ENCODE data around the gene ZBP1.

The ZBP1 gene

GRCh38 chr20:57596358-57596757 is 23.9 kb downstream of the ZBP1 start:
- DNase-seq: no peak

GRCh38 chr20:57595041-57596030 is 24.9 kb downstream of the ZBP1 start:
- no peak for DNase-seq

- DNase-seq: no peak
These were observed 25.9 kb downstream of the ZBP1 start for GRCh38 chr20:57594092-57594951.

GRCh38 chr20:57593134-57593886 is 26.9 kb downstream of the ZBP1 start:
- no peak for DNase-seq

- DNase-seq: no peak
These were observed 27.7 kb downstream of the ZBP1 start for GRCh38 chr20:57592263-57593092.

GRCh38 chr20:57591289-57592229 is 28.7 kb downstream of the ZBP1 start:
- DNase-seq: no peak

- no peak for DNase-seq
These were observed 29.5 kb downstream of the ZBP1 start for GRCh38 chr20:57590485-57591288.

- DNase-seq: no peak
These were observed 30.3 kb downstream of the ZBP1 start for GRCh38 chr20:57589728-57590484.

- no peak for DNase-seq
These were observed 31.0 kb downstream of the ZBP1 start for GRCh38 chr20:57589123-57589727.

- DNase-seq: no peak
These were observed 31.6 kb downstream of the ZBP1 start for GRCh38 chr20:57588596-57588995.

- DNase-seq: no peak
These were observed 32.2 kb downstream of the ZBP1 start for GRCh38 chr20:57587989-57588377.

- DNase-seq: no peak
These were observed 32.8 kb downstream of the ZBP1 start for GRCh38 chr20:57587278-57587988.

GRCh38 chr20:57586943-57587277 is 33.3 kb downstream of the ZBP1 start:
- DNase-seq: no peak

- no peak for DNase-seq
These were observed 33.8 kb downstream of the ZBP1 start for GRCh38 chr20:57586370-57586793.

- no peak for DNase-seq
These were observed 34.6 kb downstream of the ZBP1 start for GRCh38 chr20:57585466-57586213.

- DNase-seq: no peak
These were observed 35.3 kb downstream of the ZBP1 start for GRCh38 chr20:57584768-57585461.
